SK-N-SH (cell line): ENCODE results near the gene NFIA. TPM values are rescaled to one million over a fixed set of nuclear protein-coding genes. Genes with fewer than 3 reads are reported as not detected.

Source experiments
- CTCF ChIA-PET: fragments of 300-600, 350-600 bp; formaldehyde crosslinking; extraction: SDS; loops from one replicate; lab custom pipeline; 2021; lab: Yijun Ruan, JAX
- POLR2A ChIA-PET: fragments of 350-600 bp; sonication (Branson Sonifier 250); formaldehyde crosslinking; extraction: SDS; loops from one replicate; lab custom pipeline; 2020; ENCODE audit warnings: antibody characterized with exemption, inconsistent platforms; lab: Yijun Ruan, JAX
- DNase-seq: peaks from one replicate; pipeline ENCODE4 v3.0.0; 2012
- H2AFZ ChIP-seq: fragments of 200-600 bp; sonication (generic); 2 replicates; pipeline ENCODE4 v1.8.1; 2016; ENCODE audit warnings: antibody characterized with exemption, mild to moderate bottlenecking, low read depth
- H3F3A ChIP-seq: fragments of 200-600 bp; sonication (generic); replicated peaks from 2 replicates; pipeline ENCODE3; 2016; ENCODE audit warnings: antibody characterized with exemption, mild to moderate bottlenecking; ENCODE audit not compliant: insufficient read depth
- H3K27ac ChIP-seq, 2 experiments: fragments of 200-500 bp in 1 of 2; fragments of 200-600 bp in 1 of 2; sonication (Bioruptor generic) in 1 of 2; sonication (generic), shearing (Covaris generic) in 1 of 2; 2 replicates each; pipeline versions ENCODE4 v1.5.1 to v1.6.1; 2014 to 2016; ENCODE audit warnings: low read depth in 2 of 2, inconsistent platforms in 1 of 2, low read length in 1 of 2, mild to moderate bottlenecking in 1 of 2, mixed read lengths in 1 of 2
- H3K27me3 ChIP-seq: fragments of 200-600 bp; sonication (generic), shearing (Covaris generic); 2 replicates; pipeline ENCODE4 v1.6.1; 2016; ENCODE audit warnings: mixed run types; ENCODE audit not compliant: insufficient read depth
- H3K36me3 ChIP-seq, 2 experiments: fragments of 200-500 bp in 1 of 2; fragments of 200-600 bp in 1 of 2; sonication (Bioruptor generic) in 1 of 2; sonication (generic) in 1 of 2; replicated peaks in 1 of 2; 2 replicates each; pipeline versions ENCODE3 to v1.5.1; 2014 to 2016; ENCODE audit warnings: low read length in 1 of 2, mild to moderate bottlenecking in 1 of 2; ENCODE audit not compliant: insufficient read depth in 2 of 2, control insufficient read depth in 1 of 2
- H3K4me1 ChIP-seq, 2 experiments: fragments of 200-500 bp in 1 of 2; fragments of 200-600 bp in 1 of 2; sonication (Bioruptor generic) in 1 of 2; sonication (generic), shearing (Covaris generic) in 1 of 2; 2 replicates each; pipeline versions ENCODE4 v1.5.1 to v1.6.1; 2014 to 2016; ENCODE audit warnings: low read depth in 1 of 2, low read length in 1 of 2, mixed run types in 1 of 2; ENCODE audit not compliant: insufficient read depth in 2 of 2, control insufficient read depth in 1 of 2
- H3K4me2 ChIP-seq: fragments of 200-600 bp; sonication (generic), shearing (Covaris generic); 2 replicates; pipeline ENCODE4 v1.6.1; 2017; ENCODE audit warnings: mixed run types
- H3K4me3 ChIP-seq, 2 experiments: fragments of 200-500 bp in 1 of 2; fragments of 200-600 bp in 1 of 2; sonication (Bioruptor generic) in 1 of 2; sonication (generic), shearing (Covaris generic) in 1 of 2; 2 replicates each; pipeline versions ENCODE4 v1.5.1 to v1.8.1; 2014 to 2016; ENCODE audit warnings: low read depth in 2 of 2, inconsistent platforms in 1 of 2, low read length in 1 of 2, mild to moderate bottlenecking in 1 of 2, mixed read lengths in 1 of 2, moderate library complexity in 1 of 2
- H3K79me2 ChIP-seq: fragments of 200-600 bp; sonication (generic); 2 replicates; pipeline ENCODE4 v1.8.1; 2017; ENCODE audit warnings: mild to moderate bottlenecking; ENCODE audit not compliant: insufficient read depth
- H3K9ac ChIP-seq: fragments of 200-600 bp; sonication (generic); 2 replicates; pipeline ENCODE4 v1.6.1; 2017; ENCODE audit warnings: mixed run types
- H3K9me2 ChIP-seq: fragments of 200-600 bp; sonication (generic); 2 replicates; pipeline ENCODE4 v1.6.1; 2017; ENCODE audit warnings: mixed run types
- H3K9me3 ChIP-seq: fragments of 200-600 bp; sonication (generic); 2 replicates; pipeline ENCODE4 v1.6.1; 2017; ENCODE audit warnings: mixed run types, mild to moderate bottlenecking, moderate library complexity
- H4K20me1 ChIP-seq: fragments of 200-600 bp; sonication (generic); 2 replicates; pipeline ENCODE4 v1.6.1; 2017; ENCODE audit warnings: mild to moderate bottlenecking, mixed run types; ENCODE audit not compliant: insufficient read depth
- CTCF ChIP-seq: fragments of 200-600 bp; sonication (generic); IDR thresholded peaks from 2 replicates; pipeline ENCODE4 v1.6.1; 2017; ENCODE audit warnings: antibody characterized with exemption, mild to moderate bottlenecking, moderate library complexity
- GATA2 ChIP-seq: sonication (generic); formaldehyde crosslinking; IDR thresholded peaks from 2 replicates; pipeline ENCODE4 v1.5.0; 2020; ENCODE audit warnings: mild to moderate bottlenecking, missing genetic modification reagents
- JUND ChIP-seq: IDR thresholded peaks from 2 replicates; pipeline ENCODE4 v1.4.0; 2012
- MEF2A ChIP-seq: IDR thresholded peaks from 2 replicates; pipeline ENCODE4 v1.4.0; 2012; ENCODE audit warnings: low read depth, borderline replicate concordance
- PBX3 ChIP-seq: IDR thresholded peaks from 2 replicates; pipeline ENCODE4; 2012
- POLR2AphosphoS5 ChIP-seq: IDR thresholded peaks from 2 replicates; pipeline ENCODE4 v1.6.1; 2012; ENCODE audit warnings: low read depth, low read length
- RAD21 ChIP-seq: IDR thresholded peaks from 2 replicates; pipeline ENCODE4 v1.6.1; 2012; ENCODE audit warnings: mild to moderate bottlenecking, low read length
- RCOR1 ChIP-seq: fragments of 150-350 bp; IDR thresholded peaks from 2 replicates; pipeline ENCODE4 v1.6.1; 2017; ENCODE audit warnings: antibody characterized with exemption, low read length
- REST ChIP-seq: IDR thresholded peaks from 2 replicates; pipeline ENCODE4 v1.6.1; 2012; ENCODE audit warnings: mild to moderate bottlenecking, low read depth, low read length, moderate library complexity
- RFX5 ChIP-seq: IDR thresholded peaks from 2 replicates; pipeline ENCODE4 v1.6.1; 2012; ENCODE audit warnings: mild to moderate bottlenecking, improper control_type of control experiment, low read length
- RXRA ChIP-seq: IDR thresholded peaks from 2 replicates; pipeline ENCODE4 v1.4.0; 2012; ENCODE audit warnings: low read depth, mild to moderate bottlenecking, borderline replicate concordance
- TAF1 ChIP-seq: IDR thresholded peaks from 2 replicates; pipeline ENCODE4 v1.6.1; 2012; ENCODE audit warnings: low read depth, mild to moderate bottlenecking, low read length, moderate library complexity, borderline replicate concordance
- YY1 ChIP-seq: IDR thresholded peaks from 2 replicates; pipeline ENCODE4 v1.4.0; 2012; ENCODE audit warnings: low read depth, mild to moderate bottlenecking
- ZBTB33 ChIP-seq: IDR thresholded peaks from 2 replicates; pipeline ENCODE4 v1.4.0; 2012; ENCODE audit warnings: low read depth, borderline replicate concordance
- WGBS: methylation state at CpG from one replicate; pipeline ENCODE4 v1.1.6; 2017; ENCODE audit warnings: low lambda C conversion rate; 5-methylcytosine and 5-hydroxymethylcytosine counted together
- polyA plus RNA-seq, 3 experiments: library from polyadenylated mRNA; depleted of rRNA; stranded (reverse); fragments of >200 nt; gene quantifications; 2 replicates each; pipeline ENCODE4 v1.2.3, GENCODE V29; 2012

The NFIA gene
- polyA plus RNA-seq, 1 of the 3 experiments (the other 2 are of a cell fraction) = 3.3 TPM

GRCh38 chr1:61481315-61481715, 399.0 kb downstream of the NFIA start:
- H3K9ac ChIP-seq = no peak overlapping the region
- no peak overlapping the region for H3K4me3 ChIP-seq
- TF ChIP-seq ZBTB33 = no peak
- no peak for TF ChIP-seq YY1
- TF ChIP-seq RCOR1 = no peak
- no peak for TF ChIP-seq MEF2A
- TF ChIP-seq CTCF = no peak
- no peak for TF ChIP-seq POLR2AphosphoS5
- no peak for TF ChIP-seq RXRA
- TF ChIP-seq TAF1 = no peak
- TF ChIP-seq REST = no peak
- TF ChIP-seq PBX3 = no peak
- TF ChIP-seq JUND = no peak
- no peak for TF ChIP-seq RFX5
- TF ChIP-seq RAD21 = no peak
- TF ChIP-seq GATA2 (CRISPR knock-in tag) = no peak
- POLR2A ChIA-PET = no interaction called here
- no peak for DNase-seq
- H3K9me3 ChIP-seq = no peaks in the 10 kb centered on the region
- no peak overlapping the region for H3K4me2 ChIP-seq
- H4K20me1 ChIP-seq = no peaks in the 10 kb centered on the region
- no peak overlapping the region for H3K27ac ChIP-seq
- H3F3A ChIP-seq = no peaks in the 10 kb centered on the region
- no peaks in the 10 kb centered on the region; a peak in 2 of 4 replicates for H3K4me1 ChIP-seq
- H3K79me2 ChIP-seq = no peaks in the 10 kb centered on the region
- no peaks in the 10 kb centered on the region for H3K27me3 ChIP-seq
- CTCF ChIA-PET = interaction anchor here (0.8 to 1.0 kb wide), 2 partner anchors 18 to 396 kb away, joined by 3 read pairs; no protein-coding TSS in a partner anchor
- H3K36me3 ChIP-seq = no peaks in the 10 kb centered on the region
- H2AFZ ChIP-seq = no peak overlapping the region
- no peaks in the 10 kb centered on the region for H3K9me2 ChIP-seq
- WGBS = 22% methylated on average over 3 of the region's 3 CpGs
